HL-60 (cell line): ENCODE results near the gene RHAG.

Source experiments
- DNase-seq, 2 experiments: peaks; one replicate each; pipeline ENCODE4 v3.0.0-alpha.2; 2010 to 2020; ENCODE audit warnings: low read depth in 1 of 2, low spot score in 1 of 2
- H3K27ac ChIP-seq: fragments of 250-450 bp; sonication (Bioruptor Pico); replicated peaks from 2 replicates; pipeline ENCODE4 v1.5.1; 2020; ENCODE audit warnings: mild to moderate bottlenecking, moderate library complexity
- H3K27me3 ChIP-seq: fragments of 250-450 bp; sonication (Bioruptor Pico); 2 replicates; pipeline ENCODE4 v1.5.1; 2021; ENCODE audit warnings: mild to moderate bottlenecking, moderate library complexity; ENCODE audit not compliant: insufficient read depth, poor library complexity, severe bottlenecking
- H3K4me3 ChIP-seq: replicated peaks from 2 replicates; pipeline ENCODE4 v1.5.1; 2011; ENCODE audit warnings: mild to moderate bottlenecking, control low read depth, low read length; ENCODE audit not compliant: insufficient read depth
- GABPA ChIP-seq: IDR thresholded peaks from 2 replicates; pipeline ENCODE4 v1.6.1; 2012; ENCODE audit warnings: low read depth
- POLR2AphosphoS5 ChIP-seq: IDR thresholded peaks from 2 replicates; pipeline ENCODE4 v1.6.1; 2012; ENCODE audit warnings: low read depth
- SPI1 ChIP-seq: IDR thresholded peaks from 2 replicates; pipeline ENCODE4 v1.6.1; 2012; ENCODE audit warnings: low read depth, mild to moderate bottlenecking, borderline replicate concordance
- TF ChIP-seq, protein P1 (sequence below): IDR thresholded peaks from one replicate; pipeline ENCODE4 v1.5.1; 2011; ENCODE audit warnings: low read length, control low read depth, inconsistent platforms; ENCODE audit not compliant: insufficient read depth
- TF ChIP-seq, protein P2 (sequence below): IDR thresholded peaks from 2 replicates; pipeline ENCODE4 v1.6.1; 2012; ENCODE audit warnings: low read depth; ENCODE audit not compliant: insufficient replicate concordance

Gene RHAG

DNA sequence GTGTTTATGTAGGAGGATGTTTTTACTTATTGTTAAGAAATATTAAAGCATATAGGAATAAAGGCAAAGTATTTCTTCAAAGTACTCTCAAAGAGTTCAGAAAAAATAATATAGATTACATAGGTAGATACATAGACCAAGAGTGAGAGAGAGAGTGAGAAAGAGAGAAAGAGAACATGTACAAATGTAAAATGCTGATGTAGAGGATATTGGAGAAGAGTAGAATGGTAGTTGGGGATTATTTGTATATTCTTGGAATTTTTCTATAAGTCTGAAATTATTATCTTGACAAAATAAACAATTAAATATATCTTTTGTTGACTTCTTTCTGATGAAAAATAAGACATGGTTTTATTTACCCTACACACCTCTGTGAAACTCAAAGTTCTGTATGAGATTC is 57.0 kb downstream of the RHAG start:
- no peak overlapping the region for H3K4me3 ChIP-seq
- no peak for TF ChIP-seq SPI1
- TF ChIP-seq, protein P1, sequence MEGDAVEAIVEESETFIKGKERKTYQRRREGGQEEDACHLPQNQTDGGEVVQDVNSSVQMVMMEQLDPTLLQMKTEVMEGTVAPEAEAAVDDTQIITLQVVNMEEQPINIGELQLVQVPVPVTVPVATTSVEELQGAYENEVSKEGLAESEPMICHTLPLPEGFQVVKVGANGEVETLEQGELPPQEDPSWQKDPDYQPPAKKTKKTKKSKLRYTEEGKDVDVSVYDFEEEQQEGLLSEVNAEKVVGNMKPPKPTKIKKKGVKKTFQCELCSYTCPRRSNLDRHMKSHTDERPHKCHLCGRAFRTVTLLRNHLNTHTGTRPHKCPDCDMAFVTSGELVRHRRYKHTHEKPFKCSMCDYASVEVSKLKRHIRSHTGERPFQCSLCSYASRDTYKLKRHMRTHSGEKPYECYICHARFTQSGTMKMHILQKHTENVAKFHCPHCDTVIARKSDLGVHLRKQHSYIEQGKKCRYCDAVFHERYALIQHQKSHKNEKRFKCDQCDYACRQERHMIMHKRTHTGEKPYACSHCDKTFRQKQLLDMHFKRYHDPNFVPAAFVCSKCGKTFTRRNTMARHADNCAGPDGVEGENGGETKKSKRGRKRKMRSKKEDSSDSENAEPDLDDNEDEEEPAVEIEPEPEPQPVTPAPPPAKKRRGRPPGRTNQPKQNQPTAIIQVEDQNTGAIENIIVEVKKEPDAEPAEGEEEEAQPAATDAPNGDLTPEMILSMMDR: no peak
- no peak for TF ChIP-seq POLR2AphosphoS5
- TF ChIP-seq GABPA: no peak
- TF ChIP-seq, protein P2, sequence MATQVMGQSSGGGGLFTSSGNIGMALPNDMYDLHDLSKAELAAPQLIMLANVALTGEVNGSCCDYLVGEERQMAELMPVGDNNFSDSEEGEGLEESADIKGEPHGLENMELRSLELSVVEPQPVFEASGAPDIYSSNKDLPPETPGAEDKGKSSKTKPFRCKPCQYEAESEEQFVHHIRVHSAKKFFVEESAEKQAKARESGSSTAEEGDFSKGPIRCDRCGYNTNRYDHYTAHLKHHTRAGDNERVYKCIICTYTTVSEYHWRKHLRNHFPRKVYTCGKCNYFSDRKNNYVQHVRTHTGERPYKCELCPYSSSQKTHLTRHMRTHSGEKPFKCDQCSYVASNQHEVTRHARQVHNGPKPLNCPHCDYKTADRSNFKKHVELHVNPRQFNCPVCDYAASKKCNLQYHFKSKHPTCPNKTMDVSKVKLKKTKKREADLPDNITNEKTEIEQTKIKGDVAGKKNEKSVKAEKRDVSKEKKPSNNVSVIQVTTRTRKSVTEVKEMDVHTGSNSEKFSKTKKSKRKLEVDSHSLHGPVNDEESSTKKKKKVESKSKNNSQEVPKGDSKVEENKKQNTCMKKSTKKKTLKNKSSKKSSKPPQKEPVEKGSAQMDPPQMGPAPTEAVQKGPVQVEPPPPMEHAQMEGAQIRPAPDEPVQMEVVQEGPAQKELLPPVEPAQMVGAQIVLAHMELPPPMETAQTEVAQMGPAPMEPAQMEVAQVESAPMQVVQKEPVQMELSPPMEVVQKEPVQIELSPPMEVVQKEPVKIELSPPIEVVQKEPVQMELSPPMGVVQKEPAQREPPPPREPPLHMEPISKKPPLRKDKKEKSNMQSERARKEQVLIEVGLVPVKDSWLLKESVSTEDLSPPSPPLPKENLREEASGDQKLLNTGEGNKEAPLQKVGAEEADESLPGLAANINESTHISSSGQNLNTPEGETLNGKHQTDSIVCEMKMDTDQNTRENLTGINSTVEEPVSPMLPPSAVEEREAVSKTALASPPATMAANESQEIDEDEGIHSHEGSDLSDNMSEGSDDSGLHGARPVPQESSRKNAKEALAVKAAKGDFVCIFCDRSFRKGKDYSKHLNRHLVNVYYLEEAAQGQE: no peak
- DNase-seq: no peak
- no peak overlapping the region for H3K27ac ChIP-seq
- no peaks in the 10 kb centered on the region for H3K27me3 ChIP-seq

DNA sequence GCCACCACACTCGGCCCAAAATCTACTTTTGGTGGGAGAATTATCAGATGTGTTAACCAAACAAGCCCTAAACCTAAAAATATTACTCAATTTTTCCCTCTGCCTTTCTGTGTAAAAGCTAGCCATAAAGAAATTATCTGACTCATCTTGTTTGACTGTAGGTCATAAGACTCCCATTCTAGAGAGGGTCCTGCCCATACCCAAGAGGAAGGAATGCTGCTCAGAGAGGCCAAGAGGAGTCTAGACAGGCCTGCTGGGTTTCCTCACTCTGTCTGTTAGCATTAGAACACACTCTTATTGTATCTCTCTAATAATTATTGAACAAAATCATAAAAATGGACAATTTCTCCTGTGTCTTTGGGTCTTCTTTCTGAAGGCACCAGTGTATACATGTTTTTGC is 60.0 kb downstream of the RHAG start:
- TF ChIP-seq, protein P2: no peak
- TF ChIP-seq GABPA (no peak), SPI1 (no peak), POLR2AphosphoS5 (no peak)
- TF ChIP-seq, protein P1: no peak
- no peak overlapping the region for H3K4me3 ChIP-seq
- H3K27ac ChIP-seq: no peak overlapping the region
- no peaks in the 10 kb centered on the region for H3K27me3 ChIP-seq
- DNase-seq: no peak

DNA sequence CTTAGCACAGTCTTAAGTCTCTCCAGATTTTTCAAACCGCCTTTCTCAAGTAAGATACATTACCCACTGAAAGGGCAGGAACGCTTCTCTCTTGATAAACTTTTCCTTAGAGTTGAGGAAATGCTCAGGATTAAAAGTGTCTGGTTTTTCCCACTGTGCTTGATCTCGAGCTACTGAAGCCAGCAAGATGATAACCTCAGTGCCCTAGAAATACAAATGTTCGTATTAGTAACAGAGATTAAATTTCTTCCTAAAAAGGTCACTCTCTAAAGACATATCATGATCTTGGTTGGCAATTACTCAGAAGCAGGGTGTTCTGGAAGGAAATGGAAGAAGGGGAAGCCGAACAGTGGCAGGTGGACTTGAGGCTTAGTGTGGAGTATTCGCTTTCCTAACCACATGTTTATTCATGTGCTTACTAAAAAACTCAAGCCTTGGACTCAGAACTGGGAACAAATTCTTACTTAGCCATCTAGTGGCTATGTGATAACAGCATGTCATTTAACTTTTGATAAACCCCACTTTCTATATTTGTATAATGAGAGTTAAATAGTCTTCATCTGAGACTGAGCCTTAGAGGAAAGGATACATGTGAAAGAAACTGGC is 66.1 kb downstream of the RHAG start:
- DNase-seq: no peak
- TF ChIP-seq SPI1 (no peak), POLR2AphosphoS5 (no peak), GABPA (no peak)
- TF ChIP-seq, protein P2: no peak
- TF ChIP-seq, protein P1: no peak
- Histone ChIP-seq H3K27me3 (no peaks in the 10 kb centered on the region), H3K27ac (no peak overlapping the region), H3K4me3 (no peak overlapping the region)
